HG03469 (cell line): Measurements from ENCODE around the gene CCR9.

Experiments used
- ATAC-seq: cut with Tn5 transposase; IDR thresholded peaks from one replicate; pipeline ENCODE4 v1.9.1; 2021; ENCODE audit warnings: mild to moderate bottlenecking, moderate library complexity, moderate number of reproducible peaks; ENCODE audit not compliant: unreplicated experiment

CCR9 gene

DNA sequence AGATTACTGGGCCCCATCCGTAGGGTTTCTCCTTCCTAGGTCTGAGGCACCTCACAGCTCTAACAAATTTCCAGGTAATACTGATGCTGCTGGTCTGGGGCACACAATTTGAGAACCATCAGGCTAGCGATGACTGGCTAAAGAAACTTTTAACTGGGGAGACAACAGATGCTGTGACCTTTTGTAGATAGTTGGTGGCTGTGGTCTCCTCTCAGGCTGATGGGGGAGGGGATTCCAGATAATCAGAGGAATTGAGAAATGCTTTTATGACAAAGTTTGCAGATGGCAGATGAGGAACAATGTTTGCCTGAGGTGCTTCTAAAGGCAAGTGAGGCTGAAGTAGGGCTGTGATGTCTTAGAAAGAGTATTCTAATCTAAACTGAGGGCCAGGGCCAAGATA lies 13.8 kb upstream of the CCR9 start:
- no peak for ATAC-seq

DNA sequence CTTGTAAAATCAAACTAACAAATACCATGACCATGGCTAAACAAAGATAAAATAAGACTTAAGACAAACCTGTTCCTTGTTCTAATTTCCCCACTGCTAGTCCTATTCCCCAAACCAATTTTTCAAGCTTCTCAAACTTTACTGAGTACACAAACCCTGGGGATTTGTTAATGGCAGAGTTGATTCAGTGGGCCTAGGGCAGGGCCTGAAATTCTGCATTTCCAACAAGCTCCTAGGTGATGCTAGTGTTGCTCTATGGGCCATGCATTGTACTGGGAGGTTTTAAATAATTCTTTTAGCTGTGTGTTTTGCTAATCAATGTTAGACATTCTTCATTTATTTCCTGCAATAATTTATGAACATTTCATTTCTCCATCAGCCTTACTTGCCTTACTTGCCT lies 13.3 kb upstream of the CCR9 start:
- ATAC-seq: no peak

DNA sequence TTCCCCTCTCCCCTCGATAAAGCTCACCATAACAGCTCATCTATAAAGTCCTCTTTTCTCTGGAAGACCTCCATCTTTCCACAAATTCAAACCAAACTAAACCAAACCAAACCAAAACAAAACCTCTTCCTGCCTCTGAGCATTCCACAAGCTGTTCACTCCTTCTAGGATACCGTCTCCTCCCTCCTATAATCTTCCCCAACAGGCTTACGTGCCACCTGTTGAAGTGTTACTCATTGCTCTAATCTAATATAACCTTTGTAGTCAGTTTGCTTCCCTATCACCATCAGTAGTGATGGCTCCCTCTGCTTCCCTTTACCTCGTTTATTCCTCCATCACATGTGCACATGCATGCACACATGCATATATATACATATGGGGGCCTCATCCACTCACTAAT lies 12.7 kb upstream of the CCR9 start:
- no peak for ATAC-seq

DNA sequence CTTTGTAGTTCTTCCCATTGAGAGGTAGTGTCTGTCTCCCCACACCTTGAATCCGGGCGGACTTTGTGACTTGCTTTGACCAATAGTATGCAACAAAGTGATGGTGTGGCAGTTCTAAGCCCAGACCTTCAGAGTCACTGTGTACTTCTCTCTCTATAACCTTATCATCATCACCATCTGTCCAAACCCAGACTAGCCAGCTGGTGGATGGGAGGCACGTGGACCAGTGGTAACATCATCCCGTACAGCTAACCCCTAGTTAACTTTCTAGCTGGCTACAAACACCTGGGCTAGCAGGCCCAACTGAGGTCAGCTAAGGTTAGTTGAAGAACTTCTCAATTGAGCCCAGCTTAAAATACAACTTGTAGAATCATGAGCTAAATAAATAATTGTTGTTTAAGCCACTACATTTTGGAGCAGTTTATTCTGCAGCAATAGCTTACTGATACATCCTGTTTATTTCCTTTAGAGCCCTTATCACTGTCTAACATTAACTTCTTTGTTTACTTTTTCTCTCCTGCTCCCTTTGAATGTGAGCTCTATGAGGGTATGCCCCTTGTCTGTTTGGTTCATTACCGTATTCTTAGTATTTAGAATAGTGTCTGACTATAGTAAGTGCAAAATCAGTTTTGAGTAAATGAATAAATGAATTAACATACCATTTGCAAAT lies 11.5 kb upstream of the CCR9 start:
- ATAC-seq: no peak

DNA sequence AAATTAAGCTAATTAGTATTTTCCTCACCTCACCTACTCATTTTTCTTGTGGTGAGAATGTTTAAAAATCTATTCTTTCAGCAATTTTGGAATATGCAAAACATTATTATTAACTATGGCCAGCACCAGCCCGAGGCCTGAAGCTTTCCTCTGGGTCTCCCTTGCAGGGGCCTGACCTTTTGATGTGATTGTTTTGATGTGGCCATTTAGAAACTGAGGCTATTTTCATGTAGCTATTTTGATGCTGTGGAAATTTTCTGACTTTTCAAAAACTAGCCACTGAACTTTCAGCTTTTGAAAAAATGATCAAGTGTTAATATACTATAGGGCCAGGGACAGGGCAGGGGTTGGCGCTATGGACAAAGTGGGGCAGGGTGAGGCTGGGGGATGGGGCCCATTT lies 8.2 kb upstream of the CCR9 start:
- no peak for ATAC-seq

DNA sequence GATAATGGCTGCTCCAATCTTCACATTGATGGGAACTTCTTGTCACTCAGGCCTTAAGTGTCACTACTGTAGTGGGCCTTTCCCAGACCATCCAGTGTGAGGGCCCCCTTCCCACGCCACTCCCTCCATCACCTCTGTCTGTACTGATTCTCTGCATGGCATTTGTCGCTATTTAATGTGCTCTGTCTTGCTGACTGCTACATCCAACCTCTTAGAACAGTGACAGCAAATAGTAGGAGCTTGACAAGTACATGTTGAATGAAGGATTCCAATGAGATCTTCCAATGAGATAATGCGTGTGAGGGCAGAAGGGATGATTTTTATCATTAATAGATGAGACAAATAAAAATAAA lies 5.6 kb upstream of the CCR9 start:
- no peak for ATAC-seq

DNA sequence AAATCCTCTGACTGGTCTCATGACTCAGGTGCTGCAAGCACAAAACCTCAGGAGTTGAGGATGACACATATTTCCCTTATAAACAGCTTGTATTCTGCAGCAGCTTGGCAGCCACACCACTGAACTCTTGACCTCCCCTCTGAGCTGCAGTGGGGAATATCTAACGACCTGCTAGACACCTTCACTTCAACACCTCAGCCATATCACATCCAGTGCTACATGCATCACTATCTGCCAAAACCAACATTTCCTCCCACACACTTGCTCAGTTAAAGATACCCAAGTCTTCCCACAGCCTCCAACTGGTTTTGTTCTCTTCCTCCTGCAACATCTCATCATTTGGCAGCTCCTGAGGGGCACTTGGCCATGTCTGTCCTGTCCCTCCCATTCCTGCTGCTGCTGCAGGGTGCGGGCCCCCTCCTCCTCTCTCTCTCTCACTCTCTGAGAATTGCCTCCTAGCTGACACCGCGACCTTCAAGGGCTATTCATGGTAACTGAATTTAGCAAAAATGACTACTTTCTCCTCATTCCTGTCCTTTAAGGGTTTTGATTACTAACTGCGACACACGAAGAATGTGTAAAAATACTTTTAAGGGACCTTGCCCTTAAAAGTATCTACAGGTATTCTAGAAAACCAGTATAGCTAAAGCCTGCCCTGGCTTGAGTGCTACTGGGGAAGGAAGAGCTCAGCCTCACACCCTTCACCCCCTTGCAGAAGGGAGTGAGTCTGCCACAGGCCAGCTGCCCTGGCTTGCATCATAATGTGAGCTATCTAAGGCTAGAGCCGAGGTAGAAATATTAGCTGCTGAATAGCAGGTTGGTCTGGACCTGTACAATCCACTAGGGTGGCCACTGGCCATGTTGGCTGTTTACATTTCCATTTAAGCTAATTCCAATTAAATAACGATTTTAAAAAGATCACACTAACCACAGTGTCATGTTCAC lies 5.0 kb upstream of the CCR9 start:
- ATAC-seq: no peak

DNA sequence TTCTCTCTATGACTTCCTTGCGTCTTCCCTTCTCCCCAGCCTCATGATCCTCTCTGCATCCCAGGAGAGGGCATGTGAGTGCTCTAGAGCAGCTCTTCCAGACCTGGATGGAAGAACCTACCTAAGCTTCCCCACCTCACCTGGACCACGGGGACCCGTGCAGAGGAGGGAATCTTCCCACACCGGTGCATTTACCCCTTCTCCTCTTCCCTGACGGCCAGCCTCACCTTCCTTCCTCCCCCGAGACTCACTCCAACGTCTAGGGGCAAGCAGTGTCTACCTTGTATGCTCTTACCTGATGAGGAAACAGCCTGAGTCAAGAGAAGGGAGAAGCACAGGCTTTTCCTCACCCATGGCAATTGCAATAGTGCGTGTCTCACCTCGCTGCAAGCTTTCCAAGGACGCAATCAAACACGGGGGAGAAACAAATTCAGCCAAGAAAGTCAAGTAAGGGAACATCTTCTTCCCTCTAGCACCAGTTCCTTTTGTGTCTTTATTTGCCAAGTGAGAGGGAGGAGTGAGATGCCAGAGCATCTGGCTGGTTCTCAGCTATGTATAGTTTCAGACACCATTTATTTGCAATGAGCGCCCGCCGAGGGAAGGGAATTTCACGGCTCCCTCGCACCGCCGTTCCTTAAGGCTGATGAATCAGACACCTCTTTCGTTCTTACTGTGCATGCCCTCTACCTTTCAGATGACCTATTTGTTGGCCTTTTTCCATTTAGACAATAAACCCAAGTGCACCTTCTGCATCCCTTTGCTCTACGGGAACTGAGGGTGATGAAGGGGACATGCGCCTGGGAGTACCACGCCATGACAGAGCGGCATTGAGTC lies 1.8 kb upstream of the CCR9 start:
- no peak for ATAC-seq

DNA sequence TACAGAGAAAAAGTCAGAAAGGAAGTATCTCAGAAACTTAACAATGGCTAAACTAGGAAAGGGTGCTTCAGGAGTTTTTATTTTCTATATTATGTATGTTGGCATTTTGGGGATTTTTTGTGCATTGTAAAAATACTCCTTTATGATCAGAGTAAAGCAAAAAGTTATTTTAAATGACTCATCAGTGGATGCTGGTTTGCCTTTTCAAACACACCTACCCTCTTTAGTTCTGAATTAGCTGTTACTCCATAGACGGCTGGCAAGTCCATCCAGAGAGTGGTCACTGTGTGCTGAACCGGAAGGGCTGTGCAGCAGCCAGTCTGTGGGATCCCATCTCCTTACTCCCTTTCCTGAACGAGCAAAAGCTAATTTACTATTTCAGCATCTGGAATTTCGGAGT lies 942 bp downstream of the CCR9 start:
- no peak for ATAC-seq

DNA sequence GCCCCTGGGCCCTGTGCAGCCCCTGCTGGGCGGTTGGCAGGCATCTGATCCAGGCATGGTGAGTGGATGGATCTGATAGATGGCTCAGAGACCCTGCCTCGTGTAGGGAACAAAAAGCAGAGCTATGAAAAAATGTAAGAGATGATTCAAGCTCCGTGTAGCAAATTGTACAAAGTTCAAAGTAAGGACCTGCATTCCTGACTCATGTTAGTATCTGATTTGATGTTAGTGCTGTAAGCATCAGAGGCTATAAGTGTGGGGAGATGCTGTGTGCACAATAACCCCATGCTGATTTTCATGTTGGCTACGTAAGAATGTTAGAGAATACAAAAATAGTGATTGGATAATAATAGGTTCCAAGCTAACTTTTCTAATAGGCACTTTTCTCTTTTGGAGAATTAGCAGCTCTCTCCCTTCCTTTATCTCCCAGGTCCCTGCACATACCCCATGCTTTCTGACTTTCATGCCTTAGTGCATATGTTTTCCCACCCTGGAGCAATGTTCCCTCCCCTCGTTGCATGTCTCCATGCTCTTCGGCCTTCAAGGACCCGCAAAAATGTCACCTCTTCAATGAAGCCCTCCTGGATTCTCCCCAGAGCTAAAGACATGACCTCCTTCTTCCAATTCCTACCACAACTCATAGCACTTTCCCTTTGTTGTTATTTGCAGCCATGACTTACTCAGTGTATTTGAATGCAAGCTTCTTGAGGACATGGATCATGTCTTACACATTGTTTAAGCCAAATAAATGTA lies 1.6 kb downstream of the CCR9 start:
- ATAC-seq: no peak

DNA sequence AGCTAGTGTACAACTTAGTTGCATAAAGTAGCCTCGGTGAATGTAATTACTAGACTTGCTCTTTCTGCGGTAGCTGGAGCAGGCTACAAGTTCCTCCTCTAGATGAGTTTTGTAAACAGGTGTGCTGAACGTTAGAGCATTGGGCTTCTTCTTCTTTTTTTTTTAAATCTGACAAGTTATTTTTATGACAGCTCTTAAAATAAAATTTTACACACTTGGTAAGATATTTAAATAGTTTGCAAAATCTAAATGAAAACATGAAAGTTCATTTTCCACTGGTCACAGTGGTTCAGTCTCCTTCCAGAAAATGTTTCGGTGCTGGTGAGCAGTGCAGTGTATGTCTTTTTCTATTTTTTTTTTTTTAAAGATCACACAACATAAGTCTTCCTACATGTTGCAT lies 3.0 kb downstream of the CCR9 start:
- ATAC-seq: no peak

DNA sequence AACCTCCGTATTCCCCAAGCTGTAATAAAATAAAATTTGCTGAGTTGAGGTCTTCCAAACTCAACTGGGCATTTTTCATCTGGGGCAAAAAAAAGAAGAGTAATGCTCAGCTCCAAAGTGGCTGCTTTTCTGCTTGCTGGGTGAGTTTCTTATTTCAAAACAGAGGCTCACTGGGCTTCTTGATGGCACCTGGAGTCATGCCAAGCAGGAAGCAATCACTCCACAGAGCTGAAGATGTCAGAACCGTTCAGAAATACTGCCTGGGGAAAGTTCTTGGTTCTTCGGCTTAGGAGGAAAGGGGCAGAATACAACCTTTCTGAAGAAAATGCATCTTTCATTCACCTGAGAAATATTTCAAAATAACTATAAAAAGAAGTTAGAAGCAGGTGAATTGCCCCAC lies 4.1 kb downstream of the CCR9 start:
- ATAC-seq: no peak

DNA sequence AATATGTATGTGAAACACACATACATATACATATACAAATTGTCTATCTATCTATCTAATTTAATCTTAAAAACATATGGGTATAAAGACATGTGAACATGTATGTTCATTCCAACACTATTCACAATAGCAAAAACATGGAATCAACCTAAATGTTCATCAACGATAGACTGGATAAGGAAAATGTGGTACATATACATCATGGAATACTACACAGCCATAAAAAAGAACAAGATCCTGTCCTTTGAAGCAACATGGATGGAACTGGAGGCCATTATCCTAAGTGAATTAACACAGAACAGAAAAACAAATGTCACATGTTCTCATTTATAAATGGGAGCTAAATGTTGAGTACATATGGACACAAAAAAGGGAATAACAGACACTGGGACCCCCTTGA lies 5.8 kb downstream of the CCR9 start:
- ATAC-seq: no peak

DNA sequence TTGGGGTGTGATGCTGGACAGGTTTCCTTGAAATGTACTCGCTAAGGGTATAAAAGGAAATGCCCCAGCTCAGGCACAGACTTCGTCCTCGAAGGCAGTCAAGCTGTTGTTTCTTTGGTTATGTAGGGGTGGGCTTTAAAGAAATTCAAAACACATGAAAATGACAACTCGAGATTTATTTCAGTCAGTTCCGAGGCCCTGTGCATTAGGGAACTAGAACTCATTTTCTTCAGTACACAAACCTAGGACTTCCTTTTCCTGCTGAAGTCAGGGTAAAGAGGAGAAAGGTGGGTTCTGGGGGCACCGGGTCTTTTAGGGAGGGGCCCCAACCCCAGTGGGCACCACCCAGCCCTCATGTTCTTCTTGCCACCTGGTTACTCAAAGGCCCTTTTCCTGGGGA lies 7.7 kb downstream of the CCR9 start:
- ATAC-seq: no peak

DNA sequence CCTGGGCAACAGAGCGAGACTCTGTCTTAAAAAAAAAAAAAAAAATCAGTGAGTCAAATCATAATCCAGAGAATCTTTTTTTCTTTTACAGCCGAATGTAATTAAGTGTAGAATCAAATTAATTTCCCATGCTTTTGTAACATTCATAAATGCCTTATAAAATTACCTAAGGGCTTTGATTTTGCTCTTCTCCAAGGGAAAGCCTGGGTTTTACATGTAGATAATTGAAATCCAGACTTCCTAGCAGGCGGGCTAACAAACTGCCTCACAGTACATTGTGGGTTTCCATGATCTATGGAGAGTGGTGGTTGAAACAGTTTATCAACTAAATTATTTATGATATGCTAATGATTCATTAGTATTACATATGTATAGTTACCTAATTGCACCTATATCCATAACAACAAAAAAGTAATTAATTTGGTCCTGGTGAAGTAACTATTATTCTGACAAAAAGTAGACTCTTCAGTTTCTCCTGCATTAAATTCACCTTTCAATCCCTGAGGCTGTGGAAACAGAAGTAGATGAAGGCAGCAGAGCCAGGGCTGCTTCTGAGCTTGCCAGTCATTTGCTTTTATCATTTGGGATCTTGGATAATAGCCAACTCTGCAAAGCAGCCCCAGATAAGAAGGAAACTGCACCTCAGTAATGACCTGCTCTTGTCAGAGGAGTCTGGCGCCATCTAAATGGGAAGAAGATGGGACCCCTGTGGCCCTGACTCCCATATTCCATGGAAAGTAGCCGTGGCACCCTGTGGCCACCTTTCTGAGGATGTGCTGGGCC lies 9.5 kb downstream of the CCR9 start:
- no peak for ATAC-seq

DNA sequence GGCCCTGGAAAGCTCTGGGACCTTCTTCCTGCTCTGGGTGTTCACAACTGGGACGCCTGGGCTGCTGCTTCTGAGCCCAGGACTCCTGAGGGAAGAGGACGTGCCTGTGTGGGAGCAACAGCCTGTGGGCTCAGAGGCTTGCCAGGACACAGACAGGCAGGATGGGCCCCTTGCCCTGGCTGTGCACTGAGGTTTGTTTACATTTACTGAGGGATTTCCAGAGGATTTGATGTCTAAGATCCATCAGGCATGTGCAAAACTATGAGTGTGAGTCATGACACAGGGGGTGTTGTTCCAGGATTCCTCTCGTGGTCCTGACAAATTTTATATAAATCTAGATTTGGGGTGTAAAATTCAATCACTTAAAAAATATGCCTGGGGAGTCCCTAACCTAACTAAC lies 10.6 kb downstream of the CCR9 start:
- ATAC-seq: no peak

DNA sequence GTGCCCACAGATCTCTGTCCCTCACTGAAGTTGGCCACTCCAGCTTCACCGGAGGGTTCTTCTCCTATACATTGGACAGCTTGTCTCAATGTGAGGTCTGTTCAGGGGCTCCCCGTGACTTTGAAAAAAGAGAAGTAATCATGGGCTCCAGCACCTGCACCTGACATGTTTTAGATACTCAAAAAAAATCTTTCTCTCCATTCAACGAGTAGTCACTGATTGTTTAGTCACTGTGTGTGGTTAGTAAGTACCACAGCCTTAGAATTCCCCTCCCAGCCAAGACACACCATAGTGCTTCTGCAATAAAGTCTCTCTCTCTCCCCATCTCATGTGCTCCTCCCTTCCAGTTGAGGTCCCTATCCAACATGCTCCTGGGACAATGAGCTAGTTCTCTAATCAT lies 18.6 kb downstream of the CCR9 start:
- no peak for ATAC-seq

DNA sequence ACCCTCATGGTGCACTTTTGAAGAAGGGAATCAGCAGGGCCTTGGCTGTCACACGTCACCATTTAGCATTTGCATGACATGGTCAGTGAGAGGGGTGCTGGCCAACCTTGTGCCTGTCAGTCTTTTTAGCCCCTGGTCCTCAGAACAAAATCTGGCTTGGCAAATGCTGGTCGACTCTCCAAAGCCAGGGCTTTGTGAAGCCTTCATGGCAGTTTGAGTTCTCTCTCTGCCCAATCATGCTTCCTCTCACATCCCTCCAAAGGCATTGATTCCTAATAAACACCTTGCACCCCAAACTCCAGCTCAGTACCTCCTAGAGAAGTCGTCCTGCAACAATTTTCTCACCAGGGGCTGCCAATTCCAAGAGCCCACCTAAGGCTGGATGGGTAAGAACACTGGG lies 19.4 kb downstream of the CCR9 start:
- ATAC-seq: no peak

DNA sequence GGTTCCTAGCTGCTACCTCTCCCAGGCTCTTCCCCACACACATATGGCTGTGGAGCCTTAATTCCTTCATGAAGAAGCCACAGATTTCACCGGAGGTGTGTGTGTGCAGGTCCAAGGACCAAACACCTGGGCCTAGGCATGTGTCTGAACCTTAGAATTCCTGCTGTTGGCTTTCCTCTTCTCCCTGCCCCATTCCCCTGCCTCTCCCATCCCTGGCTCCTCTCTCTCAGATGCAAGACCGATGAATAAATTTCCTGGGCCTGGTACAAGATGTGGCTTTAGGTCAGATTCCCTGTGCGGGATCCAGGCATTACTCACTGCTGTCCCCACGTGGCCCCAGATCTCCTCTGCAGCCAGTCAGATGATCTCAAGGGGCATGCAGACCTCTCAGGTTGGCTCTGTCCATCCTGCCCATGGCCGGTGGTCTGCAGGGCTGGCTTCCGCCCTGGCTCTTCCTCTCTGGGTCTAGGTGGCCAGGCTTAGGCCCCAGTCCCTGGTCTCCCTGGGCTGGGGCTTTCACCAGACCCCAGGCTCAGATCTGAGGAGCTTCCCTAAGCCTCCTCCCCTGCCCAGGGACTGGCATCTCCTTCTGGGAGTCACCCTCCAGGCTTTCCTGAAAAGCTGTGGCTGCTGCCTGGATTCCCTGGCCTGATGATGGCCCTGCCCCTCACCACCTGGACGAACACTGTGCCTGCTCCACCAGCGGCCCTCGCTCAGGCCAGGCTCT lies 20.5 kb downstream of the CCR9 start:
- ATAC-seq: no peak
